K562 (cell line): ENCODE data around the gene ERLEC1. TPM values are rescaled to one million over a fixed set of nuclear protein-coding genes. Genes with fewer than 3 reads are reported as not detected.

Experiments used
- ATAC-seq: fragments of 200-7000 bp; cut with Tn5 transposase; 3 replicates; pipeline ENCODE4 v1.9.1; 2020; ENCODE audit warnings: moderate library complexity
- BruUV-seq: library from RNA; stranded (reverse); fragments of 400-500 nt; replicated peaks from 2 replicates; lab custom pipeline; 2021; lab: Mats Ljungman, UMichigan
- CTCF ChIA-PET: fragments of 300-600 bp; formaldehyde crosslinking; extraction: SDS; loops from one replicate; lab custom pipeline; 2021; ENCODE audit warnings: low intra/inter-chr PET ratio; lab: Yijun Ruan, JAX
- POLR2A ChIA-PET: fragments of 300-600, 350-650 bp; sonication (Branson Sonifier 250); formaldehyde crosslinking; extraction: SDS; loops from one replicate; lab custom pipeline; 2021; ENCODE audit warnings: antibody characterized with exemption, inconsistent platforms; lab: Yijun Ruan, JAX
- DNase-seq, 4 experiments: peaks; one replicate each; pipeline versions ENCODE4 v3.0.0 to v3.0.0-alpha.2; 2011 to 2018; ENCODE audit warnings: low spot score in 3 of 4, mixed read lengths in 3 of 4; ENCODE audit errors: extremely low read depth in 1 of 4
- FAIRE-seq: peaks from 2 replicates; lab custom pipeline; 2011; peaks lifted over from hg19 to GRCh38; lab: Jason Lieb, UNC
- H2AFZ ChIP-seq: 2 replicates; pipeline ENCODE4 v1.6.0; 2011; ENCODE audit warnings: low read depth, low read length, control low read depth, inconsistent platforms
- H3K27ac ChIP-seq: fragments of 200-600 bp; 3 replicates; pipeline ENCODE4 v1.8.0; 2011; ENCODE audit warnings: low read depth, mild to moderate bottlenecking, control low read depth, inconsistent platforms, low read length, moderate library complexity, mixed read lengths; ENCODE audit errors: extremely low read depth
- H3K27me3 ChIP-seq, 2 experiments: fragments of 300-600 bp in 1 of 2; 2 replicates in 1 of 2; 3 replicates in 1 of 2; pipeline versions ENCODE4 v1.6.0 to v1.8.0; 2011; ENCODE audit warnings: inconsistent platforms in 2 of 2, low read length in 2 of 2, mild to moderate bottlenecking in 1 of 2, mixed read lengths in 1 of 2, moderate library complexity in 1 of 2; ENCODE audit not compliant: control insufficient read depth in 2 of 2, insufficient read depth in 2 of 2
- H3K36me3 ChIP-seq: fragments of 300-600 bp; 3 replicates; pipeline ENCODE4 v1.8.0; 2011; ENCODE audit warnings: mild to moderate bottlenecking, low read length, inconsistent platforms; ENCODE audit not compliant: control insufficient read depth, insufficient read depth
- H3K4me1 ChIP-seq, 2 experiments: fragments of 200-600 bp in 1 of 2; replicated peaks in 1 of 2; 2 replicates in 1 of 2; 3 replicates in 1 of 2; pipeline versions ENCODE4 v1.5.1 to v1.8.0; 2011; ENCODE audit warnings: inconsistent platforms in 2 of 2, low read length in 2 of 2, mild to moderate bottlenecking in 1 of 2, mixed read lengths in 1 of 2, moderate library complexity in 1 of 2; ENCODE audit not compliant: control insufficient read depth in 2 of 2, insufficient read depth in 2 of 2
- H3K4me2 ChIP-seq: 2 replicates; pipeline ENCODE4 v1.6.1; 2011; ENCODE audit warnings: low read length, control low read depth, inconsistent platforms, mixed read lengths; ENCODE audit not compliant: insufficient read depth
- H3K4me3 ChIP-seq: fragments of 200-600 bp; sonication (generic), shearing (Covaris generic); 2 replicates; pipeline ENCODE4 v1.5.1; 2016; ENCODE audit warnings: control low read depth, inconsistent platforms
- H3K79me2 ChIP-seq: fragments of 200-600 bp; 3 replicates; pipeline ENCODE4 v1.8.0; 2011; ENCODE audit warnings: low read length, inconsistent platforms; ENCODE audit not compliant: control insufficient read depth, insufficient read depth
- H3K9ac ChIP-seq, 2 experiments: 2 replicates each; pipeline versions ENCODE4 v1.6.0 to v1.6.1; 2011; ENCODE audit warnings: low read depth in 2 of 2, low read length in 2 of 2, control low read depth in 1 of 2, inconsistent platforms in 1 of 2, mild to moderate bottlenecking in 1 of 2, mixed read lengths in 1 of 2; ENCODE audit not compliant: insufficient read depth in 1 of 2
- H3K9me1 ChIP-seq: one replicate; pipeline ENCODE4 v1.6.0; 2011; ENCODE audit warnings: inconsistent platforms, mild to moderate bottlenecking, low read length, moderate library complexity; ENCODE audit not compliant: control insufficient read depth, insufficient read depth
- H3K9me3 ChIP-seq: replicated peaks from 2 replicates; pipeline ENCODE4 v1.5.1; 2011; ENCODE audit warnings: low read depth, low read length, inconsistent platforms; ENCODE audit not compliant: control insufficient read depth, insufficient read depth
- H4K20me1 ChIP-seq: replicated peaks from 2 replicates; pipeline ENCODE4 v1.6.1; 2011; ENCODE audit warnings: low read length, inconsistent platforms, mixed read lengths; ENCODE audit not compliant: control insufficient read depth, insufficient read depth
- PBX2 ChIP-seq, 2 experiments: IDR thresholded peaks in 1 of 2; conservative IDR thresholded peaks in 1 of 2; 2 replicates each; pipeline ENCODE4 v1.6.1; 2016; ENCODE audit warnings: low read depth in 2 of 2, mild to moderate bottlenecking in 1 of 2, missing compliant biosample characterization in 1 of 2, missing genetic modification characterization in 1 of 2, moderate library complexity in 1 of 2
- SIRT6 ChIP-seq: IDR thresholded peaks from one replicate; pipeline ENCODE4 v1.6.1; 2012; ENCODE audit warnings: low read depth, mild to moderate bottlenecking, control low read depth, inconsistent platforms, low read length, moderate library complexity
- ZNF282 ChIP-seq: sonication (generic); formaldehyde crosslinking; IDR thresholded peaks from 2 replicates; pipeline ENCODE4 v1.8.1; 2023; ENCODE audit warnings: missing genetic modification reagents
- ZNF766 ChIP-seq: fragments of 200-800 bp; sonication (Bioruptor generic); conservative IDR thresholded peaks from 2 replicates; pipeline ENCODE4 v1.6.1; 2016; ENCODE audit warnings: missing genetic modification characterization, missing compliant biosample characterization
- WGBS: fragments of 100-300 bp; shearing (Covaris generic); methylation state at CpG from one replicate; pipeline ENCODE4 v1.1.6; 2016; ENCODE audit warnings: low coverage, mixed read lengths; ENCODE audit not compliant: insufficient coverage; ENCODE audit errors: missing lambda C conversion rate; 5-methylcytosine and 5-hydroxymethylcytosine counted together
- in situ Hi-C: fragments of 300-500 bp; cut with MboI; formaldehyde crosslinking; loops from 4 replicates; pipeline ENCODE4 v1.15.0; 2018; ENCODE audit warnings: inconsistent platforms, mixed read lengths
- intact Hi-C: fragments of 100-400 bp; cut with micrococcal nuclease; formaldehyde crosslinking; loops from 2 replicates; pipeline ENCODE4 v1.14.2; 2022
- polyA plus RNA-seq, 8 experiments: library from polyadenylated mRNA; depleted of rRNA in 4 of 8; stranded (reverse) in 5 of 8; unstranded in 3 of 8; fragments of >200 nt; fragmentation: Nextera tagmentation in 2 of 8; fragmentation: Illumina TruSeq in 1 of 8; extraction: Ambion mirVana in 2 of 8; extraction: Trizol in 1 of 8; gene quantifications; 2 replicates each; pipeline versions ENCODE4 v1.2.1 to v1.2.3, GENCODE V29; 2011 to 2014; ENCODE audit warnings: inconsistent platforms in 1 of 8, missing spikeins in 1 of 8
- total RNA-seq, 7 experiments: library from RNA; depleted of rRNA in 6 of 7; stranded (reverse); fragments of >200 nt in 6 of 7; fragmentation: Illumina TruSeq in 2 of 7; extraction: Trizol in 2 of 7; gene quantifications; 2 replicates each; pipeline versions ENCODE4 v1.2.1 to v1.2.3, GENCODE V29; 2011 to 2021; ENCODE audit warnings: low replicate concordance in 1 of 7

Gene ERLEC1
- total and polyA plus RNA-seq, 9 of the 15 experiments (the other 6 are each of a cell fraction or from before 2014, with no cell fraction given): 12.0 to 41.6 (median 30.6) TPM

DNA sequence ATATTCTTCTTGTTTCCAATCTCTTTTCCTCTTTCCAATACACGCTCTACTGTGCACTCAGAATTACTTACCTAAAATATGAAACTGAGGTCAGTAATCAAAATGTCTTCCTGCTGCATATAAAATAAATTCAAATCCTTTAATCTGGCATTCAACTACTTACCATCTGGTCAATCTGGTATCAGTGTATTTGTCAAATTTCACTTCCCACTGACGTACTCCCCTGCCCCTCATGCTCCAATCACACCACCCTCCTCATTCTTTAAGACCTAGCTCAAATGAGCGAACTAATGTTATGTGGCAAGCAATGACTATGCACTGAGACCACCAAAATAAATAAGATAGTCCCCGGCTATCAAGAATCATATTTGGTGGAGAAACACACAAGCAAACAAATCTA lies 6.8 kb upstream of the ERLEC1 start:
- POLR2A ChIA-PET: interaction anchor here (4.7 kb wide), 1 partner anchor 12 kb away, joined by 32 read pairs; the partner anchor contains the start of gene CHAC2
- Histone ChIP-seq H3K9ac (no peak overlapping the region), H3K27me3 (no peaks in the 10 kb centered on the region), H3K9me3 (no peaks in the 10 kb centered on the region), H3K4me1 (peaks cover 0 to 7% of the 10 kb centered on the region in 2 experiments; a peak in 2 of 5 replicates)
- CTCF ChIA-PET: no interaction called here
- FAIRE-seq: no peak
- TF ChIP-seq SIRT6: no peak
- TF ChIP-seq ZNF282 (CRISPR knock-in tag): no peak
- no peak for TF ChIP-seq ZNF766 (CRISPR knock-in tag)
- TF ChIP-seq PBX2 (CRISPR knock-in tag; IDR thresholded peaks at IDR 0.05; ENCODE audit: low read depth): no peak
- no peak for TF ChIP-seq PBX2 (tag; conservative IDR thresholded peaks at IDR 0.05; ENCODE audit: low read depth)
- TF ChIP-seq, all 486 proteins: peak for 0
- Histone ChIP-seq H3K9me1 (no peaks in the 10 kb centered on the region), H3K36me3 (peaks cover 40% of the 10 kb centered on the region; the same call in 2 of the 3 replicates), H3K4me2 (no peak overlapping the region), H3K27ac (no peak overlapping the region), H4K20me1 (no peaks in the 10 kb centered on the region), H3K4me3 (no peak overlapping the region), H3K79me2 (peaks cover 82% of the 10 kb centered on the region), H2AFZ (no peak overlapping the region)
- intact Hi-C loops: no loop called here
- no TSS peak for BruUV-seq
- in situ Hi-C loops: no loop called here
- WGBS: 85% methylated on average over 4 of the region's 4 CpGs
- DNase-seq (no peak), ATAC-seq (no peak)
